SK-N-SH (cell line): ENCODE results near the gene FGF10. TPM values are rescaled to one million over a fixed set of nuclear protein-coding genes. Genes with fewer than 3 reads are reported as not detected.

Experiments used
- CTCF ChIA-PET: fragments of 300-600, 350-600 bp; formaldehyde crosslinking; extraction: SDS; loops from one replicate; lab custom pipeline; 2021; lab: Yijun Ruan, JAX
- POLR2A ChIA-PET: fragments of 350-600 bp; sonication (Branson Sonifier 250); formaldehyde crosslinking; extraction: SDS; loops from one replicate; lab custom pipeline; 2020; ENCODE audit warnings: antibody characterized with exemption, inconsistent platforms; lab: Yijun Ruan, JAX
- DNase-seq: peaks from one replicate; pipeline ENCODE4 v3.0.0; 2012
- H2AFZ ChIP-seq: fragments of 200-600 bp; sonication (generic); 2 replicates; pipeline ENCODE4 v1.8.1; 2016; ENCODE audit warnings: antibody characterized with exemption, mild to moderate bottlenecking, low read depth
- H3F3A ChIP-seq: fragments of 200-600 bp; sonication (generic); replicated peaks from 2 replicates; pipeline ENCODE3; 2016; ENCODE audit warnings: antibody characterized with exemption, mild to moderate bottlenecking; ENCODE audit not compliant: insufficient read depth
- H3K27ac ChIP-seq, 2 experiments: fragments of 200-500 bp in 1 of 2; fragments of 200-600 bp in 1 of 2; sonication (Bioruptor generic) in 1 of 2; sonication (generic), shearing (Covaris generic) in 1 of 2; 2 replicates each; pipeline versions ENCODE4 v1.5.1 to v1.6.1; 2014 to 2016; ENCODE audit warnings: low read depth in 2 of 2, inconsistent platforms in 1 of 2, low read length in 1 of 2, mild to moderate bottlenecking in 1 of 2, mixed read lengths in 1 of 2
- H3K27me3 ChIP-seq: fragments of 200-600 bp; sonication (generic), shearing (Covaris generic); 2 replicates; pipeline ENCODE4 v1.6.1; 2016; ENCODE audit warnings: mixed run types; ENCODE audit not compliant: insufficient read depth
- H3K36me3 ChIP-seq, 2 experiments: fragments of 200-500 bp in 1 of 2; fragments of 200-600 bp in 1 of 2; sonication (Bioruptor generic) in 1 of 2; sonication (generic) in 1 of 2; replicated peaks in 1 of 2; 2 replicates each; pipeline versions ENCODE3 to v1.5.1; 2014 to 2016; ENCODE audit warnings: low read length in 1 of 2, mild to moderate bottlenecking in 1 of 2; ENCODE audit not compliant: insufficient read depth in 2 of 2, control insufficient read depth in 1 of 2
- H3K4me1 ChIP-seq, 2 experiments: fragments of 200-500 bp in 1 of 2; fragments of 200-600 bp in 1 of 2; sonication (Bioruptor generic) in 1 of 2; sonication (generic), shearing (Covaris generic) in 1 of 2; 2 replicates each; pipeline versions ENCODE4 v1.5.1 to v1.6.1; 2014 to 2016; ENCODE audit warnings: low read depth in 1 of 2, low read length in 1 of 2, mixed run types in 1 of 2; ENCODE audit not compliant: insufficient read depth in 2 of 2, control insufficient read depth in 1 of 2
- H3K4me2 ChIP-seq: fragments of 200-600 bp; sonication (generic), shearing (Covaris generic); 2 replicates; pipeline ENCODE4 v1.6.1; 2017; ENCODE audit warnings: mixed run types
- H3K4me3 ChIP-seq, 2 experiments: fragments of 200-500 bp in 1 of 2; fragments of 200-600 bp in 1 of 2; sonication (Bioruptor generic) in 1 of 2; sonication (generic), shearing (Covaris generic) in 1 of 2; 2 replicates each; pipeline versions ENCODE4 v1.5.1 to v1.8.1; 2014 to 2016; ENCODE audit warnings: low read depth in 2 of 2, inconsistent platforms in 1 of 2, low read length in 1 of 2, mild to moderate bottlenecking in 1 of 2, mixed read lengths in 1 of 2, moderate library complexity in 1 of 2
- H3K79me2 ChIP-seq: fragments of 200-600 bp; sonication (generic); 2 replicates; pipeline ENCODE4 v1.8.1; 2017; ENCODE audit warnings: mild to moderate bottlenecking; ENCODE audit not compliant: insufficient read depth
- H3K9ac ChIP-seq: fragments of 200-600 bp; sonication (generic); 2 replicates; pipeline ENCODE4 v1.6.1; 2017; ENCODE audit warnings: mixed run types
- H3K9me2 ChIP-seq: fragments of 200-600 bp; sonication (generic); 2 replicates; pipeline ENCODE4 v1.6.1; 2017; ENCODE audit warnings: mixed run types
- H3K9me3 ChIP-seq: fragments of 200-600 bp; sonication (generic); 2 replicates; pipeline ENCODE4 v1.6.1; 2017; ENCODE audit warnings: mixed run types, mild to moderate bottlenecking, moderate library complexity
- H4K20me1 ChIP-seq: fragments of 200-600 bp; sonication (generic); 2 replicates; pipeline ENCODE4 v1.6.1; 2017; ENCODE audit warnings: mild to moderate bottlenecking, mixed run types; ENCODE audit not compliant: insufficient read depth
- CHD2 ChIP-seq: fragments of 150-350 bp; IDR thresholded peaks from 2 replicates; pipeline ENCODE4 v1.6.1; 2018; ENCODE audit warnings: low read length; ENCODE audit not compliant: partially characterized antibody
- CTCF ChIP-seq: fragments of 200-600 bp; sonication (generic); IDR thresholded peaks from 2 replicates; pipeline ENCODE4 v1.6.1; 2017; ENCODE audit warnings: antibody characterized with exemption, mild to moderate bottlenecking, moderate library complexity
- ELF1 ChIP-seq: IDR thresholded peaks from 2 replicates; pipeline ENCODE4 v1.4.0; 2012
- EZH2phosphoT487 ChIP-seq: fragments of 200-600 bp; sonication (generic); IDR thresholded peaks from 2 replicates; pipeline ENCODE4 v1.6.1; 2017; ENCODE audit warnings: low read depth, mixed run types, mild to moderate bottlenecking, antibody characterized with exemption, moderate library complexity, borderline replicate concordance
- FOSL2 ChIP-seq: IDR thresholded peaks from 2 replicates; pipeline ENCODE4 v1.4.0; 2012; ENCODE audit warnings: low read depth, mild to moderate bottlenecking, moderate library complexity, borderline replicate concordance
- FOXM1 ChIP-seq: IDR thresholded peaks from 2 replicates; pipeline ENCODE4 v1.4.0; 2012; ENCODE audit warnings: low read depth, mild to moderate bottlenecking
- GATA2 ChIP-seq: sonication (generic); formaldehyde crosslinking; IDR thresholded peaks from 2 replicates; pipeline ENCODE4 v1.5.0; 2020; ENCODE audit warnings: mild to moderate bottlenecking, missing genetic modification reagents
- JUND ChIP-seq: IDR thresholded peaks from 2 replicates; pipeline ENCODE4 v1.4.0; 2012
- MXI1 ChIP-seq: IDR thresholded peaks from 2 replicates; pipeline ENCODE4 v1.6.1; 2012; ENCODE audit warnings: mild to moderate bottlenecking, low read depth, low read length, improper control_type of control experiment
- PBX3 ChIP-seq: IDR thresholded peaks from 2 replicates; pipeline ENCODE4; 2012
- POLR2AphosphoS5 ChIP-seq: IDR thresholded peaks from 2 replicates; pipeline ENCODE4 v1.6.1; 2012; ENCODE audit warnings: low read depth, low read length
- RAD21 ChIP-seq: IDR thresholded peaks from 2 replicates; pipeline ENCODE4 v1.6.1; 2012; ENCODE audit warnings: mild to moderate bottlenecking, low read length
- REST ChIP-seq: IDR thresholded peaks from 2 replicates; pipeline ENCODE4 v1.6.1; 2012; ENCODE audit warnings: mild to moderate bottlenecking, low read depth, low read length, moderate library complexity
- RFX5 ChIP-seq: IDR thresholded peaks from 2 replicates; pipeline ENCODE4 v1.6.1; 2012; ENCODE audit warnings: mild to moderate bottlenecking, improper control_type of control experiment, low read length
- SMC3 ChIP-seq: IDR thresholded peaks from 2 replicates; pipeline ENCODE4 v1.6.1; 2012; ENCODE audit warnings: low read depth, low read length, improper control_type of control experiment
- TEAD4 ChIP-seq: IDR thresholded peaks from 2 replicates; pipeline ENCODE4 v1.4.0; 2012; ENCODE audit warnings: mild to moderate bottlenecking, borderline replicate concordance; ENCODE audit not compliant: insufficient read depth
- ZBTB33 ChIP-seq: IDR thresholded peaks from 2 replicates; pipeline ENCODE4 v1.4.0; 2012; ENCODE audit warnings: low read depth, borderline replicate concordance
- WGBS: methylation state at CpG from one replicate; pipeline ENCODE4 v1.1.6; 2017; ENCODE audit warnings: low lambda C conversion rate; 5-methylcytosine and 5-hydroxymethylcytosine counted together
- polyA plus RNA-seq, 3 experiments: library from polyadenylated mRNA; depleted of rRNA; stranded (reverse); fragments of >200 nt; gene quantifications; 2 replicates each; pipeline ENCODE4 v1.2.3, GENCODE V29; 2012

FGF10 gene
- polyA plus RNA-seq, 1 of the 3 experiments (the other 2 are of a cell fraction): not detected

GRCh38 chr5:44332285-44332971 is 56.8 kb downstream of the FGF10 start:
- Histone ChIP-seq H3K9ac (no peak overlapping the region), H3K27me3 (no peaks in the 10 kb centered on the region), H3K4me3 (no peak overlapping the region), H3K4me2 (no peak overlapping the region), H3K9me2 (no peaks in the 10 kb centered on the region), H3K27ac (no peak overlapping the region), H3F3A (no peaks in the 10 kb centered on the region), H3K36me3 (no peaks in the 10 kb centered on the region), H3K9me3 (no peaks in the 10 kb centered on the region), H2AFZ (no peak overlapping the region), H3K79me2 (no peaks in the 10 kb centered on the region), H4K20me1 (no peaks in the 10 kb centered on the region), H3K4me1 (no peaks in the 10 kb centered on the region)
- DNase-seq: peak; percentile 8
- POLR2A ChIA-PET: no interaction called here
- 2% methylated on average over 3 of the region's 3 CpGs for WGBS
- CTCF ChIA-PET: interaction anchor here (0.6 to 3.2 kb wide), 32 partner anchors 8 to 701 kb away, joined by 3 to 15 read pairs (median 4); no protein-coding TSS in a partner anchor
- TF ChIP-seq SMC3 (peak; percentile 36; the same call in 1 of the 2 replicates), CTCF (peak; percentile 77), RAD21 (peak; percentile 52), CHD2 (no peak), FOXM1 (no peak)

GRCh38 chr5:44331471-44332050 is 57.7 kb downstream of the FGF10 start:
- no peak overlapping the region for H3K4me3 ChIP-seq
- H3F3A ChIP-seq: no peaks in the 10 kb centered on the region
- H3K4me2 ChIP-seq: no peak overlapping the region
- POLR2A ChIA-PET: no interaction called here
- no peaks in the 10 kb centered on the region for H3K9me3 ChIP-seq
- H3K27me3 ChIP-seq: no peaks in the 10 kb centered on the region
- no peaks in the 10 kb centered on the region for H3K36me3 ChIP-seq
- H2AFZ ChIP-seq: no peak overlapping the region
- H3K9me2 ChIP-seq: no peaks in the 10 kb centered on the region
- H3K79me2 ChIP-seq: no peaks in the 10 kb centered on the region
- no peaks in the 10 kb centered on the region for H4K20me1 ChIP-seq
- WGBS: 4% methylated on average over 3 of the region's 3 CpGs
- DNase-seq: no peak
- H3K9ac ChIP-seq: no peak overlapping the region
- no peaks in the 10 kb centered on the region for H3K4me1 ChIP-seq
- CTCF ChIA-PET: interaction anchor here (0.6 to 3.2 kb wide), 31 partner anchors 8 to 701 kb away, joined by 3 to 15 read pairs (median 4); no protein-coding TSS in a partner anchor
- H3K27ac ChIP-seq: no peak overlapping the region
- no peak for TF ChIP-seq TEAD4
- TF ChIP-seq RFX5: no peak
- no peak for TF ChIP-seq MXI1
- no peak for TF ChIP-seq REST
- TF ChIP-seq POLR2AphosphoS5: no peak
- no peak for TF ChIP-seq GATA2
- no peak for TF ChIP-seq FOSL2
- TF ChIP-seq PBX3: no peak
- no peak for TF ChIP-seq CHD2
- TF ChIP-seq JUND: no peak
- no peak for TF ChIP-seq ELF1
- TF ChIP-seq EZH2phosphoT487: no peak
- TF ChIP-seq ZBTB33: no peak
